Lower leg skin (tissue), 3 donors: ENCODE data around the gene DAB2IP.

Source experiments
- POLR2A ChIP-seq, 2 donors: fragments of 450-650 bp; IDR thresholded peaks; one replicate each; pipeline ENCODE4 v1.6.1; 2016 to 2017; ENCODE audit warnings: antibody characterized with exemption in 2 of 2, mild to moderate bottlenecking in 1 of 2, moderate library complexity in 1 of 2
- TF ChIP-seq, protein P1 (sequence below), 3 donors: fragments of 450-650 bp; IDR thresholded peaks; one replicate each; pipeline ENCODE4 v1.5.1; 2016; ENCODE audit warnings: antibody characterized with exemption in 3 of 3, mild to moderate bottlenecking in 3 of 3, moderate library complexity in 2 of 3

DNA sequence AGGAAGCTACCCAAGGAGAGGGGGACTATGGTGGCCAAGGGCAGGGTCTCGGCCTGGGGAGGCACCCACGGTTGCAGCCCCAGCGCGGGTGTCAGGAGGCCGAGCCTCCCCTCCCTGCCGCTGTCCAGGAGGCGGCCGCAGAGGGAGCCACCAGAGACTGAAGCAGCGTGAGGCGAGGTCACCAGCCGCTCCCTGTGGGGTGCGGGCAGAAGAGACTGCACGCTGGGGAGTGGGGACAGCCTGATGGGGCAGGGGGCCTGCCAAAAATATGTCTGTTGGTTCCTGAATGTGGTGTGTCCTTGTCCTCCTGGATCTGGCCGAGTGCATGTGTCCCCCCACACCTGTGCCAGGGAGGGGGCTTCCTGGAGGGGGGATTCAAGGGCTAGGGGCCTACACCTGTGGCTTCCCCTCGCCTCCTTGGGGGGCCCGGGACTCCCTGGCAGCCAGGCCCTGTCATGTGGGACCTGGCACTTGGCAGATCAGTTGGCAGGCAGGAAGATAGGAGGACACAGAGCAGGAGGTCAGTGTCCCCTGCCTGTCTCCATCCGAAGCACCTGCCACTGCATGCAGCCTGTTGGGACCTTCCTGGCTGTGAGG lies 131.2 kb downstream of the DAB2IP start:
- TF ChIP-seq, protein P1, sequence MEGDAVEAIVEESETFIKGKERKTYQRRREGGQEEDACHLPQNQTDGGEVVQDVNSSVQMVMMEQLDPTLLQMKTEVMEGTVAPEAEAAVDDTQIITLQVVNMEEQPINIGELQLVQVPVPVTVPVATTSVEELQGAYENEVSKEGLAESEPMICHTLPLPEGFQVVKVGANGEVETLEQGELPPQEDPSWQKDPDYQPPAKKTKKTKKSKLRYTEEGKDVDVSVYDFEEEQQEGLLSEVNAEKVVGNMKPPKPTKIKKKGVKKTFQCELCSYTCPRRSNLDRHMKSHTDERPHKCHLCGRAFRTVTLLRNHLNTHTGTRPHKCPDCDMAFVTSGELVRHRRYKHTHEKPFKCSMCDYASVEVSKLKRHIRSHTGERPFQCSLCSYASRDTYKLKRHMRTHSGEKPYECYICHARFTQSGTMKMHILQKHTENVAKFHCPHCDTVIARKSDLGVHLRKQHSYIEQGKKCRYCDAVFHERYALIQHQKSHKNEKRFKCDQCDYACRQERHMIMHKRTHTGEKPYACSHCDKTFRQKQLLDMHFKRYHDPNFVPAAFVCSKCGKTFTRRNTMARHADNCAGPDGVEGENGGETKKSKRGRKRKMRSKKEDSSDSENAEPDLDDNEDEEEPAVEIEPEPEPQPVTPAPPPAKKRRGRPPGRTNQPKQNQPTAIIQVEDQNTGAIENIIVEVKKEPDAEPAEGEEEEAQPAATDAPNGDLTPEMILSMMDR (IDR thresholded peaks at IDR 0.05) = no peak
- TF ChIP-seq POLR2A (IDR thresholded peaks at IDR 0.05) = no peak
